ENCODE data around the gene PLXDC2.

Gene PLXDC2

GRCh38 chr10:20330246-20330645 is 514.0 kb downstream of the PLXDC2 start:
- Mint-ChIP-seq H3K27ac (no peak overlapping the region), H3K4me3 (no peak overlapping the region), H3K9me3 (peaks cover 44% of the 10 kb centered on the region), H3K27me3 (ENCODE audit: low read depth) (no peaks in the 10 kb centered on the region), H3K4me1 (ENCODE audit: low read depth) (no peaks in the 10 kb centered on the region), H3K36me3 (ENCODE audit: low read depth) (no peaks in the 10 kb centered on the region)
- no peak for DNase-seq (ENCODE audit: low spot score)

GRCh38 chr10:20334559-20334958 is 518.3 kb downstream of the PLXDC2 start:
- Mint-ChIP-seq H3K36me3 (ENCODE audit: low read depth) (no peaks in the 10 kb centered on the region), H3K9me3 (peaks cover 50% of the 10 kb centered on the region), H3K4me1 (ENCODE audit: low read depth) (no peaks in the 10 kb centered on the region), H3K27ac (no peak overlapping the region), H3K4me3 (no peak overlapping the region), H3K27me3 (ENCODE audit: low read depth) (no peaks in the 10 kb centered on the region)
- no peak for DNase-seq (ENCODE audit: low spot score)

Data from T-helper 2 cell treated with Interferon-gamma antibody and Interleukin-4, amounts not matched to agents 5 μg/mL and 100 μg/mL, for 36 hours (primary cell).